ENCODE measurements around the gene PTGES3L. TPM values are rescaled to one million over a fixed set of nuclear protein-coding genes. Genes with fewer than 3 reads are reported as not detected.

Gene PTGES3L
- total and polyA plus RNA-seq, 2 donors (not counting 1 experiment from before 2014, with no cell fraction given) = 0.17 to 1.7 TPM

GRCh38 chr17:43018008-43018853, 38.4 kb upstream of the PTGES3L start:
- Histone ChIP-seq H3K4me1 (ENCODE audit: control insufficient read depth, extremely low read depth, insufficient read depth, low read length) (peaks cover 13% of the 10 kb centered on the region), H4K20me1 (ENCODE audit: control insufficient read depth, extremely low read depth, insufficient read depth, low read length) (no peaks in the 10 kb centered on the region), H2AFZ (ENCODE audit: low read length) (no peak overlapping the region), H3K27me3 (ENCODE audit: control insufficient read depth, insufficient read depth, low read length) (no peaks in the 10 kb centered on the region), H3K27ac (ENCODE audit: insufficient read depth, low read length) (no peak overlapping the region), H3K4me3 (replicated peaks in 1 of 4; ENCODE audit: control extremely low read depth in 1 of 4, insufficient read depth in 1 of 4, low read depth in 3 of 4, low read length in 4 of 4) (no peak overlapping the region), H3K36me3 (ENCODE audit: control insufficient read depth, insufficient read depth, low read length) (peaks cover 16% of the 10 kb centered on the region), H3K9me3 (ENCODE audit: control insufficient read depth, insufficient read depth, low read depth, low read length) (no peaks in the 10 kb centered on the region), H3K4me2 (ENCODE audit: extremely low read depth, insufficient read depth, low read length) (no peak overlapping the region), H3K9ac (ENCODE audit: insufficient read depth, low read length) (no peak overlapping the region), H3K79me2 (ENCODE audit: control insufficient read depth, insufficient read depth, low read length) (peaks cover 33% of the 10 kb centered on the region)
- DNase-seq (ENCODE audit: low read depth in 2 of 2) = no peak
- TF ChIP-seq CTCF (conservative IDR thresholded peaks at IDR 0.05 in 1 of 2, IDR thresholded peaks at IDR 0.05 in 1 of 2; ENCODE audit: low read depth in 1 of 2, low read length in 2 of 2) (no peak), EZH2 (IDR thresholded peaks at IDR 0.05; ENCODE audit: low read length, missing control alignments) (no peak)

GRCh38 chr17:43016216-43016615, 36.3 kb upstream of the PTGES3L start:
- H3K9me3 ChIP-seq (ENCODE audit: control insufficient read depth, insufficient read depth, low read depth, low read length) = no peaks in the 10 kb centered on the region
- H2AFZ ChIP-seq (ENCODE audit: low read length) = no peak overlapping the region
- no peak for TF ChIP-seq EZH2 (IDR thresholded peaks at IDR 0.05; ENCODE audit: low read length, missing control alignments)
- TF ChIP-seq CTCF (conservative IDR thresholded peaks at IDR 0.05 in 1 of 2, IDR thresholded peaks at IDR 0.05 in 1 of 2; ENCODE audit: low read depth in 1 of 2, low read length in 2 of 2) = no peak
- H3K9ac ChIP-seq (ENCODE audit: insufficient read depth, low read length) = no peak overlapping the region
- H3K79me2 ChIP-seq (ENCODE audit: control insufficient read depth, insufficient read depth, low read length) = peaks cover 24% of the 10 kb centered on the region
- no peak overlapping the region for H3K4me3 ChIP-seq (replicated peaks in 1 of 4; ENCODE audit: control extremely low read depth in 1 of 4, insufficient read depth in 1 of 4, low read depth in 3 of 4, low read length in 4 of 4)
- no peak overlapping the region for H3K27ac ChIP-seq (ENCODE audit: insufficient read depth, low read length)
- DNase-seq (ENCODE audit: low read depth in 2 of 2) = no peak
- no peaks in the 10 kb centered on the region for H4K20me1 ChIP-seq (ENCODE audit: control insufficient read depth, extremely low read depth, insufficient read depth, low read length)
- no peaks in the 10 kb centered on the region for H3K27me3 ChIP-seq (ENCODE audit: control insufficient read depth, insufficient read depth, low read length)
- H3K4me2 ChIP-seq (ENCODE audit: extremely low read depth, insufficient read depth, low read length) = no peak overlapping the region
- peaks cover 19% of the 10 kb centered on the region for H3K36me3 ChIP-seq (ENCODE audit: control insufficient read depth, insufficient read depth, low read length)
- peaks cover 13% of the 10 kb centered on the region for H3K4me1 ChIP-seq (ENCODE audit: control insufficient read depth, extremely low read depth, insufficient read depth, low read length)

- peak in 1 of 2 donors; percentile 25 for DNase-seq (ENCODE audit: low read depth in 2 of 2)
- H3K36me3 ChIP-seq (ENCODE audit: control insufficient read depth, insufficient read depth, low read length) = peaks cover 19% of the 10 kb centered on the region
- H3K4me2 ChIP-seq (ENCODE audit: extremely low read depth, insufficient read depth, low read length) = no peak overlapping the region
- H3K27me3 ChIP-seq (ENCODE audit: control insufficient read depth, insufficient read depth, low read length) = no peaks in the 10 kb centered on the region
- H4K20me1 ChIP-seq (ENCODE audit: control insufficient read depth, extremely low read depth, insufficient read depth, low read length) = no peaks in the 10 kb centered on the region
- H3K4me1 ChIP-seq (ENCODE audit: control insufficient read depth, extremely low read depth, insufficient read depth, low read length) = peaks cover 10% of the 10 kb centered on the region
- TF ChIP-seq EZH2 (IDR thresholded peaks at IDR 0.05; ENCODE audit: low read length, missing control alignments) (no peak), CTCF (conservative IDR thresholded peaks at IDR 0.05 in 1 of 2, IDR thresholded peaks at IDR 0.05 in 1 of 2; ENCODE audit: low read depth in 1 of 2, low read length in 2 of 2) (no peak)
- H3K4me3 ChIP-seq (replicated peaks in 1 of 4; ENCODE audit: control extremely low read depth in 1 of 4, insufficient read depth in 1 of 4, low read depth in 3 of 4, low read length in 4 of 4) = no peak overlapping the region
- H3K9ac ChIP-seq (ENCODE audit: insufficient read depth, low read length) = no peak overlapping the region
- H3K79me2 ChIP-seq (ENCODE audit: control insufficient read depth, insufficient read depth, low read length) = peaks cover 20% of the 10 kb centered on the region
- H3K9me3 ChIP-seq (ENCODE audit: control insufficient read depth, insufficient read depth, low read depth, low read length) = no peaks in the 10 kb centered on the region
- H2AFZ ChIP-seq (ENCODE audit: low read length) = no peak overlapping the region
- H3K27ac ChIP-seq (ENCODE audit: insufficient read depth, low read length) = no peak overlapping the region
Observed at GRCh38 chr17:43015579-43015978, 35.7 kb upstream of the PTGES3L start.
